ENCODE data around the gene NFKBIE. TPM values are rescaled to one million over a fixed set of nuclear protein-coding genes. Genes with fewer than 3 reads are reported as not detected.

NFKBIE gene
- total and polyA plus RNA-seq, 3 experiments from 2014 or later = 5.3 to 34.3 (median 33.1) TPM

GRCh38 chr6:44243345-44243744, 22.0 kb downstream of the NFKBIE start:
- Mint-ChIP-seq H3K9me3 (peaks cover 0 to 2% (median 0%) of the 10 kb centered on the region in 5 donors), H3K36me3 (peaks cover 0 to 18% (median under 1%) of the 10 kb centered on the region in 3 donors), H3K4me3 (peak overlapping the region in 3 of 7 donors; percentile 23 to 66 (median 45)), H3K27ac (peak overlapping the region in 1 of 8 donors; percentile 83), H3K27me3 (peaks cover 0 to 9% of the 10 kb centered on the region in 2 donors), H3K4me1 (peaks cover 18 to 27% (median 19%) of the 10 kb centered on the region in 3 donors)
- Histone ChIP-seq H3K27me3 (ENCODE audit: insufficient read depth, low read length, poor library complexity, severe bottlenecking) (no peaks in the 10 kb centered on the region), H3K4me1 (ENCODE audit: insufficient read depth, low read length) (peaks cover 13% of the 10 kb centered on the region), H3K9me3 (ENCODE audit: low read length) (no peaks in the 10 kb centered on the region), H3K4me3 (ENCODE audit: low read length) (no peak overlapping the region), H3K27ac (ENCODE audit: low read depth, low read length) (no peak overlapping the region), H3K36me3 (ENCODE audit: insufficient read depth, low read length) (peaks cover 2% of the 10 kb centered on the region)
- CTCF ChIA-PET = interaction anchor here (0.7 to 6.3 kb wide), 5 partner anchors 9 to 25 kb away, joined by 3 to 74 read pairs (median 4); partner anchors contain the start of gene SLC35B2
- POLR2A ChIA-PET = no interaction called here
- no peak for DNase-seq

- no peak overlapping the region for H3K27ac ChIP-seq (ENCODE audit: low read depth, low read length)
- peak overlapping the region in 7 of 8 donors; percentile 63 to 98 (median 96) for H3K27ac Mint-ChIP-seq
Measured at GRCh38 chr6:44238687-44239350, 26.5 kb downstream of the NFKBIE start.

GRCh38 chr6:44237813-44238433, 27.4 kb downstream of the NFKBIE start:
- ChIA-PET POLR2A (interaction anchor here (0.6 to 2.1 kb wide), 5 partner anchors 9 to 1184 kb away, joined by 3 to 18 read pairs (median 3); partner anchors contain the start of genes CUL7, HSP90AB1 and SLC29A1), CTCF (interaction anchor here (0.9 to 6.3 kb wide), 16 partner anchors 9 to 141 kb away, joined by 3 to 69 read pairs (median 4); partner anchors contain the start of genes HSP90AB1, SLC29A1 and SLC35B2)
- peaks cover 12% of the 10 kb centered on the region for H3K4me1 ChIP-seq (ENCODE audit: insufficient read depth, low read length)
- no peaks in the 10 kb centered on the region for H3K9me3 Mint-ChIP-seq
- H3K4me3 Mint-ChIP-seq = peak overlapping the region; percentile 84 to 95 (median 89)
- peak overlapping the region; percentile 87 for H3K27ac ChIP-seq (ENCODE audit: low read depth, low read length)
- peak; percentile 70 to 85 (median 76) for DNase-seq
- H3K36me3 Mint-ChIP-seq = peaks cover 0 to 3% (median 0%) of the 10 kb centered on the region in 3 donors
- no peaks in the 10 kb centered on the region for H3K36me3 ChIP-seq (ENCODE audit: insufficient read depth, low read length)
- peaks cover 10 to 15% (median 10%) of the 10 kb centered on the region in 3 donors for H3K4me1 Mint-ChIP-seq
- H3K27me3 ChIP-seq (ENCODE audit: insufficient read depth, low read length, poor library complexity, severe bottlenecking) = no peaks in the 10 kb centered on the region
- H3K27me3 Mint-ChIP-seq = peaks cover 0 to 2% of the 10 kb centered on the region in 2 donors
- H3K9me3 ChIP-seq (ENCODE audit: low read length) = no peaks in the 10 kb centered on the region
- H3K4me3 ChIP-seq (ENCODE audit: low read length) = peak overlapping the region; percentile 77
- H3K27ac Mint-ChIP-seq = peak overlapping the region; percentile 63 to 98 (median 96)

More at GRCh38 chr6:44238687-44239350, 26.5 kb downstream of the NFKBIE start:
- no peaks in the 10 kb centered on the region for H3K36me3 ChIP-seq (ENCODE audit: insufficient read depth, low read length)
- Mint-ChIP-seq H3K36me3 (peaks cover 0 to 3% (median 0%) of the 10 kb centered on the region in 3 donors), H3K9me3 (no peaks in the 10 kb centered on the region), H3K27me3 (peaks cover 0 to 2% of the 10 kb centered on the region in 2 donors), H3K4me1 (peaks cover 10 to 15% (median 10%) of the 10 kb centered on the region in 3 donors), H3K4me3 (peak overlapping the region; percentile 84 to 95 (median 89))
- H3K27me3 ChIP-seq (ENCODE audit: insufficient read depth, low read length, poor library complexity, severe bottlenecking) = no peaks in the 10 kb centered on the region
- POLR2A ChIA-PET = interaction anchor here (2.1 kb wide), 1 partner anchor 8 kb away, joined by 18 read pairs; the partner anchor contains the start of gene HSP90AB1
- CTCF ChIA-PET = interaction anchor here (1.6 to 6.3 kb wide), 4 partner anchors 8 to 60 kb away, joined by 4 to 69 read pairs (median 23); partner anchors contain the start of genes HSP90AB1 and SLC29A1
- H3K9me3 ChIP-seq (ENCODE audit: low read length) = no peaks in the 10 kb centered on the region
- DNase-seq = no peak
- no peak overlapping the region for H3K4me3 ChIP-seq (ENCODE audit: low read length)
- H3K4me1 ChIP-seq (ENCODE audit: insufficient read depth, low read length) = peaks cover 12% of the 10 kb centered on the region

- Mint-ChIP-seq H3K4me1 (peaks cover 10 to 15% (median 10%) of the 10 kb centered on the region in 3 donors), H3K36me3 (peaks cover 0 to 3% (median 0%) of the 10 kb centered on the region in 3 donors), H3K4me3 (peak overlapping the region; percentile 84 to 95 (median 89)), H3K9me3 (no peaks in the 10 kb centered on the region), H3K27me3 (peaks cover 0 to 2% of the 10 kb centered on the region in 2 donors), H3K27ac (peak overlapping the region; percentile 63 to 98 (median 96))
- H3K4me3 ChIP-seq (ENCODE audit: low read length) = peak overlapping the region; percentile 77
- no peaks in the 10 kb centered on the region for H3K36me3 ChIP-seq (ENCODE audit: insufficient read depth, low read length)
- DNase-seq = peak in 3 of 5 donors; percentile 61 to 81 (median 71)
- no peaks in the 10 kb centered on the region for H3K27me3 ChIP-seq (ENCODE audit: insufficient read depth, low read length, poor library complexity, severe bottlenecking)
- POLR2A ChIA-PET = interaction anchor here (0.6 to 2.1 kb wide), 5 partner anchors 10 to 1183 kb away, joined by 3 to 18 read pairs (median 3); partner anchors contain the start of genes CUL7, HSP90AB1 and SLC29A1
- peaks cover 12% of the 10 kb centered on the region for H3K4me1 ChIP-seq (ENCODE audit: insufficient read depth, low read length)
- H3K27ac ChIP-seq (ENCODE audit: low read depth, low read length) = peak overlapping the region; percentile 87
- CTCF ChIA-PET = interaction anchor here (0.9 to 6.3 kb wide), 17 partner anchors 10 to 141 kb away, joined by 3 to 69 read pairs (median 5); partner anchors contain the start of genes HSP90AB1, SLC29A1 and SLC35B2
- no peaks in the 10 kb centered on the region for H3K9me3 ChIP-seq (ENCODE audit: low read length)
Measured at GRCh38 chr6:44237021-44237812, 28.1 kb downstream of the NFKBIE start.

GRCh38 chr6:44235891-44236516, 29.3 kb downstream of the NFKBIE start:
- H3K27ac Mint-ChIP-seq = peak overlapping the region in 1 of 8 donors; percentile 72
- Histone ChIP-seq H3K4me3 (ENCODE audit: low read length) (no peak overlapping the region), H3K36me3 (ENCODE audit: insufficient read depth, low read length) (no peaks in the 10 kb centered on the region), H3K27me3 (ENCODE audit: insufficient read depth, low read length, poor library complexity, severe bottlenecking) (no peaks in the 10 kb centered on the region), H3K27ac (ENCODE audit: low read depth, low read length) (no peak overlapping the region), H3K9me3 (ENCODE audit: low read length) (no peaks in the 10 kb centered on the region), H3K4me1 (ENCODE audit: insufficient read depth, low read length) (peaks cover 12% of the 10 kb centered on the region)
- ChIA-PET CTCF (interaction anchor here (0.6 to 6.3 kb wide), 6 partner anchors 11 to 63 kb away, joined by 3 to 69 read pairs (median 10); partner anchors contain the start of genes HSP90AB1, SLC29A1 and SLC35B2), POLR2A (interaction anchor here (0.6 to 1.4 kb wide), 2 partner anchors 10 to 39 kb away, joined by 3 to 4 read pairs; partner anchors contain the start of gene HSP90AB1)
- H3K4me3 Mint-ChIP-seq = peak overlapping the region in 2 of 7 donors; percentile 19 to 69
- peaks cover 0 to 3% (median 0%) of the 10 kb centered on the region in 3 donors for H3K36me3 Mint-ChIP-seq
- no peaks in the 10 kb centered on the region for H3K9me3 Mint-ChIP-seq
- H3K4me1 Mint-ChIP-seq = peaks cover 10 to 15% (median 10%) of the 10 kb centered on the region in 3 donors
- peaks cover 0 to 2% of the 10 kb centered on the region in 2 donors for H3K27me3 Mint-ChIP-seq
- DNase-seq = no peak

GRCh38 chr6:44235269-44235668, 30.1 kb downstream of the NFKBIE start:
- peaks cover 10 to 15% (median 10%) of the 10 kb centered on the region in 3 donors for H3K4me1 Mint-ChIP-seq
- CTCF ChIA-PET = interaction anchor here (1.2 to 6.3 kb wide), 7 partner anchors 9 to 63 kb away, joined by 3 to 69 read pairs (median 9); partner anchors contain the start of genes HSP90AB1, SLC29A1 and SLC35B2

More at GRCh38 chr6:44235269-44235668, 30.1 kb downstream of the NFKBIE start:
- POLR2A ChIA-PET = interaction anchor here (1.4 kb wide), 1 partner anchor 11 kb away, joined by 4 read pairs; the partner anchor contains the start of gene HSP90AB1
- H3K27ac ChIP-seq (ENCODE audit: low read depth, low read length) = no peak overlapping the region
- Mint-ChIP-seq H3K27me3 (peaks cover 0 to 2% of the 10 kb centered on the region in 2 donors), H3K27ac (peak overlapping the region in 1 of 8 donors; percentile 21), H3K4me3 (peak overlapping the region in 2 of 7 donors; percentile 42 to 45), H3K36me3 (peaks cover 0 to 3% (median 0%) of the 10 kb centered on the region in 3 donors), H3K9me3 (no peaks in the 10 kb centered on the region)
- no peak for DNase-seq
- no peaks in the 10 kb centered on the region for H3K36me3 ChIP-seq (ENCODE audit: insufficient read depth, low read length)
- no peaks in the 10 kb centered on the region for H3K27me3 ChIP-seq (ENCODE audit: insufficient read depth, low read length, poor library complexity, severe bottlenecking)
- peaks cover 12% of the 10 kb centered on the region for H3K4me1 ChIP-seq (ENCODE audit: insufficient read depth, low read length)
- no peaks in the 10 kb centered on the region for H3K9me3 ChIP-seq (ENCODE audit: low read length)
- H3K4me3 ChIP-seq (ENCODE audit: low read length) = no peak overlapping the region
